HG03039 (cell line): ENCODE data around the gene MGA.

Experiments used
- ATAC-seq: cut with Tn5 transposase; IDR thresholded peaks from one replicate; pipeline ENCODE4 v1.9.1; 2021; ENCODE audit warnings: mild to moderate bottlenecking, moderate library complexity; ENCODE audit not compliant: unreplicated experiment

Gene MGA

DNA sequence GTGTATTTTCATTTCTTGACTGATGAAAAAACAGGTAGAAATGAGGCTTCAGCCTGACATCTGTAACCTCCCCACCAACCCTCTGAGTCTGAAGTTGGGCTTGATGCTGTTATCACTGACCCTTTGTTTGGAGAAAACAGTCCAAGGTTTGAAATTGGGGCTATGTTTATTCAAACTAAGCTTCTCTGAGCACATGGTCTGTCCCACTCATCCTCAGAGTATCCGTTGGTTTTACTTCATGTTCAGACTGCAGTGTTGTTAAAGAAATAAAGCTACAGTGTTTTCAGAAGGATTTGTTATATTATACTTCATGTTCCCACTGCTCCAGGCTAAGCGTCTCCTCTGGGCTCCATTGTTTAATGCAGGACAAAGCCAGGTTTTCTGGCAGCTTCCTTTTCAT, 120.1 kb downstream of the MGA start:
- ATAC-seq: no peak

DNA sequence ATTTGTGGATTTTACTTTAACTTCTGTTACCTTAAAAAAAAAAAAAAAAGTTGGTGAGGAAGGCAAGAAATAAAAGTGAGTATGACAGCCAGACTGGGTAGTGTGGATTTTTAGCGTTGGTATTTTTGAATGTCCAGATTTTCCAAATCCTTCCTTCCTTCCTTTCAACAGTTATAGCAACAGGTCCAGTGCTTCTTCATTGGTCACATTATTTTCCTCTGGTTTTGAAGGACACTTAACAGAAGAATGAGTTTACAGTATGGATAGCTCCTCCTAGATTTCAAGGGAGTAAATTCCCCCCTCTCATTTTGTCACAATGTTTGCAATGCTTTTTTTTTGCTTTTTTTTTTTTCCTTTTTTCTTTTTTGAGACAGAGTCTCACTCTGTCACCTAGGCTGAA, 120.5 kb downstream of the MGA start:
- no peak for ATAC-seq

DNA sequence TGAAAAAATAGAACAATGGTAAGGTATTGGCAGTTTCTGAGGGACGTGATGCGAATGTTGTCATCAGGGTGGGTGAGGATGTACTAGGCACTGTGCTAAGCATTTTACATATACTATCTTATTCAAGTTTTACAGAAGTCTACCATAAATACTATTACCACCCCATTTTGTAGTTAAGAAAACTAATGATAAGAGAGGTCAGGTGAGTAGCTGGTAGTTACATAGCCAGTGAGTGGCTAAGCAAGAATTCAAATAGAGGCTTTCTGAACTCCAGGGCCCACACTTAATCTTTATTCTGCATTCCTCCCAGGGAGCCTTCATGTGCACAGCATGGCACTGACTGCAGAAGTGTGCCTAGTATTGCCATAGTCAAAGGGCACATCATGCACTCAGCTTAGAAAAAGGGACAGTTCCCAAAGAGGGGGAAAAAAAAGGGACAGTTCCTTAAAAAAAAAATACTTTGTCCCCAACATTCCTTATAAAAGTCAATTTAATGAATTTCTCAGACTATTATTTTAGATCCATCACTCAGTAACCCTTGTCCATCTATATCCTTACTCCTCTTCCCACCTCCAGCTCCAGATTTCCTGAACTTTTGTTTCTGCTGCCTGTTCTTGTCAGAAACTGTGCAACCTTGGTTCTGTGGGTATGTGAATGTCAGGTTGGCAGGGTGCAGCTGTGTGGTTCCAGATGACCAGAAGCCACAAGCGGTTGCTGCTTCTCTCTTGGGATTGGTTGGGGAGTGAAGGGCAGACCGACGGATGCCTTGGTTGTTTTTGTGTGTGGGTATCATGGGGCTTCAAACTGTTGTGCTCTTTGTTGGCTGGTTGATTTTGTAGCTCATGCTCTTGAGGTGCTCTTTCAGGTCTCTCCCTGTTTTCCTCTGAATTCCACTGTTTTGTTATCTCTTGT, 122.4 kb downstream of the MGA start:
- ATAC-seq: no peak

DNA sequence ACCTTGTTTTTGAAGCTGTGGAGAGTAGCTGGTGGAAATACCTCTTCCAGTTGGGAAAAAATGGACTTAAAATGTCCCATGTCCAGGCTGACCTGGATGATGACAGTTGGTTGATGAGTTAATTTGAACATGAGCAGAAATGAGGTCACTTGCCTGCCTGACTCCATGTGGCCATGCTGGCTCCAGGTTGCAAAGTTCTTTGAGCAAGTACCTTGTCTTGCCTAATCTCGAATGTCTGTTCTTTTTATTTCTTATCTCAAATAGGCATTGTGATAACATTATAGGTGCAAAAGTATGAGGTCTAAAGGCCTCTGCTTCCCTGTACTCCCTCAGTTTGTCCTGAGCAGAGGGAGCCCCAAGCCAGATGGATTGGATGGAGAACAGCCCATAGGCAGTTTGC, 123.1 kb downstream of the MGA start:
- no peak for ATAC-seq

DNA sequence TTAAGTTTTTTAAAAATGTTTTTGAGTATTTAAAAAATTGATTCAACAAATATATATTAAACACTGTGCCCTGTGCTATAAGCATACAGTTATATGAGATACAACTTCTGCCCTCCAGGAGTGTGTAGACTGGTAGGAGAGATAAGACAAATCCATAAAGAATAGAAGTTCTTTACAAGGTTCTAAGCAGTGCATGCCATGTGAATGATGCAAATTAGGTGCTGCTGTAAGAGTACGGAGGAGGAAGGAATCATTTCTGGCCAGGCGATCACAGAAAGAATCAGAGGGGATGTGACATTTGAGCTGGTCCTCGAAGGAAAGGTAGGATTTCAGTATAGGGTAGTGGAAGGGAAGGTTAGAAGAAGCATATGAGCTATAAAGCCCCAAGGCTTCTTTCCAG, 128.1 kb downstream of the MGA start:
- ATAC-seq: no peak

DNA sequence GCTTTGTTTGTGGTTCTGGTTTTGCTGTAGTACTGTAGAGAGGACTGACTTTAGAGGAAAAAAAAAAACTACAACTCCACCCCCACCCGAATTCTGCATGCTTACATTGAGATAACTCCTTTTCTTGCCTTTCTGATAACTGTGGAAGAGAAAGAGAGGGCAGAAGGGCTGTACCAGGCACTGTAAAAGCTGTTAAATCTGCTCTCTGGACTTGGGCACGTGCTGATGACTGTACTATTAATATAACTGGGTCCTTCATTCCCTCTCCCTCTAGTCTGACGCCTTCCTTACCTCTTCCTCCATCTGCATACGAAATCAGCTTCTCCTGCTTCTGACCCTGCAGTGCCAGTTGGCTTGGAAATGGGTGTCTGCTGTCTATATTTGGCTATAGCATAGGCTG, 129.0 kb downstream of the MGA start:
- no peak for ATAC-seq

DNA sequence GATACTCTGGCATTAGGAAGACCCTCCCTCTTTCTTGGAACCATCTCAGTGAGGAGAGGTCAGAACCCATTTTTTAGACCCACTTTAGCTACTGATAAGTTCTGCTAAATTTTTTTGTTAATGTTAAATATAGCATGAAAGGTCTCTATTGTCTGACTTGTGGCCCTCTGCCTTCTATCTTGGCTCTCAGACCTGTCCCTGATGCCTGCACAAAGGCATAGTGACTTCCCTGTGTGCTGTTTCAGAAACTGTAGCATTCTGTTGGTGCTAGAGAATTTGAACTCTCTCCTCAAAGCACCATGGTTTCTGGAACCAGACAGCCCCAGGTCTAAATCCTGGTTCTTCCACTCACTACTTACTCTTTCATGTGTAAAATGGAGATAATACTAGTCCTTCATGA, 129.5 kb downstream of the MGA start:
- ATAC-seq: no peak

DNA sequence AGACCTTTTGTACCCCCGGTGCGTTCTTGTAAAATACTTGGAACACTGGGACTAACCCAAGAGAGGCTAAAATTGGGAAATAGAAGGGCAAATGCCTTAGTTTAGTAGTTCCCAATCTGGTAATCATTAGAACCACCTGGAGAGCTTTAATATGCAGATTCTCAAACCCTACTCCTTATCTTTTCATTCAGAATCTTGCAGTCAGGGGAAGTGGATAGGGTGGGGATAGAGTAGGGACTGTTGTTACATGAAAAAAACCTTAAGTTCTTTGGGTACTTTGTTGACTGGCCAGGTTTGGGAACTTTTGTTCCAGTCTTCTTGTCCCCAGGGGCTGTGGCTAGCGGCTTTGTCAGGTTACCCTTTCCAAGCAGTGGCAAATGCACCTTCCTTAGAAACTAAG, 130.0 kb downstream of the MGA start:
- ATAC-seq: no peak

DNA sequence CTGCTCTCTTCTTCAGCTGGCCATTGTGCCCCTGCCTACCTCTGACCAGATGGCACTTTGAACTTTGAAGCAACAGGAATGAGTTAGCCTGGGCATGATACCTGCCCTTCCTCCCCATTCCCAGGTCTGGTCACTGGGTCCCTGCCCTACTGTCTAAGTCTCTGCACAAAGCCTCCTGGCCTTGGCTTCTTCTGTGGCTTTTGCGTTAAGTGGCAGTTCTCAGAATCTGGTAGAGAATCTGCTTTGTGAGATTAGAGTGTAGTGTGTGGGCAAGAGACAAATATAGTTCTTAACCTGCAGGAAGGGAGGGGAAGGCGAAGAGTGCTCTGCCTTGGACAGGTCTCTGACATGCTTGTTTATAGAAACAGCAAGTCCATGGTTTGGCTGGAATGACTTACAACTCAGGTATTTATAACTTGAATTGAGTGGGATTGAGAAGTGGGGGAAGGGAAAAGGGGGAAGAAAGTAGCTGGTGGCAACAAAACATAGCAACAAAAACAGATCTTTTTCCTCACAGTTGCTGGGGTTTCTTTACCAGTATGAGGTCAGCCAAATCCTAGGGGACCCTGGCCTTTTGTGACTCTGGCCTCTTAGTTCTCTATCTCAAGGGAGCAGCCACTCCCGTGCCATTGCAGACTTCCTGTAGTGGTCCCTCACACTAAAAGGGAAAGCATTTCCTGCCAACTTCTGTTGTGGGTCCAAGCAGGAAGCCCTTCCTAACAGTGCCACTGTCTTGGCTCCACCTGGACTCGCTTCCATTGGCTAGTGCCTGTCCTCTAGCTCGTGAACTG, 130.7 kb downstream of the MGA start:
- ATAC-seq: no peak

DNA sequence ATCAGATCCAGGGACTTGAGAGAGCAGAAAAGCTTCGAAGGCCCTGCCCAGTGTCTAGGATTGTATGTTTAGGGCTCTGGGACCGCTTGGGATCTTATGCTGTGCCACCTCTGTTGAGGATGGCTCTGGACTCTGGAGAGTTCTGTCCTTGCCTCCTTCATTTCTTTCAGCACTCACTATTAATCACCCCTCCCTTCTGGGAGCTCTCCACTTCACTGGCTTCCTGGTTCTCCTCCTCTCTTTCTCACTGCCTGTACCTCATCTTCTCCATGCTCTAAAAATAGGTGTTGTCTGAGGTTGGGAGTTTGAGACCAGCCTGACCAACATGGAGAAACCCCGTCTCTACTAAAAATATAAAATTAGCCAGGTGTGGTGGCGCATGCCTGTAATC, 131.3 kb downstream of the MGA start:
- ATAC-seq: no peak

DNA sequence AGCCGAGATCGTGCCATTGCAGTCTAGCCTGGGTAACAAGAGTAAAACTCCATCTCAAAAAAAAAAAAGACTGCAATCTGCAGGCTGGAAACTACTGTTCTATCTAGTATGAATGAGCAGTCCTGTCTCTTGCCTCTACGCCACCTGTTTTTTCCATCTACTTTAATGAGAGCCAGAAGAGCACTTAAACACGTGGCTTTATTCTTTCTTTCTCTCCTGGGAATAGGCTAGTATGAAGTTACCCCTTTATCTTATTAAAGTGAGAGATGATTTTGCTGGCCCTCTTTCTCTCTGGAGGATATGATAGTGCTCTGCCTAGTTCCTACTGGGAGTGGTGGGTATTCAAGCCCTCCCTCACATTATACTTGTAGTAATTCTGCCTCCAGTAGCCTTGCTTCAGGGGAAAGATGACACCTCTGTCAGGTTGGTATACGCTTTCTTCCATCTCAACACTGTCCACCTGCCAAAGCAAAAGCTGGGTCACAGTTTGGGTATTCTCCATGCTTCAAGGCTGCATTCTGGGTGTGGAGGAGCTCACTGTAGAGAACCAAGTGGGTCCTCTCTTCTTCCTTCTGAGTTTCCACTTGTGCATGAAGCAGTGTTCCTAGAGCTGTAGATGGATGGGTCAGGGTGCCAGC, 131.9 kb downstream of the MGA start:
- ATAC-seq: no peak

DNA sequence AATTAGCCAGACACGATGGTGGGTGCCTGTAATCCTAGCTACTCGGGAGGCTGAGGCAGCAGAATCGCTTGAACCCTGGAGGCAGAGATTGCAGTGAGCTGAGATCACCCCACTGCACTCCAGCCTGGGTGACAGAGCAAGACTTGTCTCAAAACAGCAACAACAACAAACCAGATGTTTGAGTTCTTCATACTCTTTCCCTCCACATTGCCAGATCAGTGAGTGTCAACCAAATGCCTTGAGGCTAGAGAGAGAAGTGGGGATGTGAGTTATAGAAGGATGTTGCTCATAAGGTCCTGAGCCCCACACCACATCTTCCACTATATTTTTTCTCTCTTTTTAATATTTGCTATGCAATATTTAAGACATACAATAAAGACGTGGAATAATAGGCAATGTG, 133.9 kb downstream of the MGA start:
- no peak for ATAC-seq

DNA sequence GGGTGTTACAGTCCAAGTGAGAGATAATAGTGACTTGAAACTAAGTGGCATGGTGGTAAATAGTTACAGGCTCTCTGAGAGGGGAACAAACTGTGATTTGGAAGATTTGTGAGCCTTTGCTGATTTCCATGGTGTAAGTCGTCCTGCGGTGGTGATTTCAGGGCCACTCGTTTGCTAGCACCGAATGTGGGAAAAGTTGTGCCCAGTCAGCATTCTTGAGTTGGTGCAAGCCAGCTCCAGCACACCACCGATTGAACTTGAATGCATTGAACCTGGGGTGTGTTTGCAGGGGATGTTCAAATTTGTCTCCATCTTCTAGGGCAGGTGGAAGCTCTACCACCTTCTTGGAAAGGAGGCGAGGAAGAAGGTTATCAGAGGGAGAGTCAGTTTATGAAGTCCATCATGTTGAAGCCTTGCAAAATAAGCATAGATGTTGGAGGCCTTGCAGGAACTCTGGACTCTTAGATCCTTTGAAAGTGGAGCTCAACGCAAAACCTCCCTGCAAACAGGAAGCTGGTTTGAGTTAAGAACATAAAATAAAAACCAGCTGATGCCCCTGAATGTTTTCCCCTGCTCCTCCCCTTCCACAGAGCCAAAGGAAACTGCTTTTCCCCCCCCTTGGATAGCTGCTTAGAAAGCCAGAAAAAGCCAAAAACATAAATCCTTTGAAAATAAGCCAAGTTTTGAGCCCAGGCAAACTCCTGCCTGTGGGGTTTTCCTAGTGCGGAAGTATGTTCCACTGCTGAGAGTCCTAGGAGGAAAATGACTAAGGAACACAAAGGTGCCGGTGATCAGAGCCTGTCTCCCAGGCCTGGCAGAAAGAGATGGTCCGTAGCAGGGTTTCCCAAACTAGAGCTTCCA, 136.0 kb downstream of the MGA start:
- ATAC-seq: no peak

DNA sequence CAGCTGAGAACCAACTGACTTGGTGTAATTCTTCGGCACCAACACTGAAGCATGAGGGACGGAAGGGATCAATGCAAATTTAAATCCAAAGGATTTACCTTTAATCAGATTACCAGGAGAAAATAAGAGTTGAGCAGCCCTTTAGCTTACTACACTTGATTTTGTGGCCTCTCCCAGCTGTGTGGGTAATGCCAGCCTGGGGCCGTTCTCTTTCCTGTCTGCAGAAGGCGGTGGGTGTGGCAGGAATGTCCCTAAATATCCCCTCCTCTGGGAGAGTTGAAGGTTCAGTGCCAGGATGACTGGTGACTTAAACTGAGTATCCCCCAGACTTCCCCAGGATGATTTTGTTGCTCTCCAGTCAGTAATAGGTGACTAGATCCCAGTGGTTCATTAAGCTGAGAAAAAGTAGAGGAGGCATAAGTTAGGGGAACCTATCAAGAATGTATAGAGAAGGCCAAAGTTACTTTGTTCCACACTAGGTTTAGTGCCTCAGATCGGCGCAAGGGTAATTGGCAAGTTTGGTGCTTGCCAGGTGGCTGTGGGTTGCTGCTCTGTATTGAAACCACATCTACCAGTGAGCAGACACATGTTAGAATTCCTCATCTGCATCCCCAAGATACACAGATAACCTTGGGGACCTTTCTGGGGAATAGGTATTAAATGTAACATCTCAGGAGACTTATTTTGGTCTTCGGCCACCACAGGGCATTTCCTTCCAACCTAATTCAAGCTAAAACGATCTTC, 137.2 kb downstream of the MGA start:
- ATAC-seq: no peak

DNA sequence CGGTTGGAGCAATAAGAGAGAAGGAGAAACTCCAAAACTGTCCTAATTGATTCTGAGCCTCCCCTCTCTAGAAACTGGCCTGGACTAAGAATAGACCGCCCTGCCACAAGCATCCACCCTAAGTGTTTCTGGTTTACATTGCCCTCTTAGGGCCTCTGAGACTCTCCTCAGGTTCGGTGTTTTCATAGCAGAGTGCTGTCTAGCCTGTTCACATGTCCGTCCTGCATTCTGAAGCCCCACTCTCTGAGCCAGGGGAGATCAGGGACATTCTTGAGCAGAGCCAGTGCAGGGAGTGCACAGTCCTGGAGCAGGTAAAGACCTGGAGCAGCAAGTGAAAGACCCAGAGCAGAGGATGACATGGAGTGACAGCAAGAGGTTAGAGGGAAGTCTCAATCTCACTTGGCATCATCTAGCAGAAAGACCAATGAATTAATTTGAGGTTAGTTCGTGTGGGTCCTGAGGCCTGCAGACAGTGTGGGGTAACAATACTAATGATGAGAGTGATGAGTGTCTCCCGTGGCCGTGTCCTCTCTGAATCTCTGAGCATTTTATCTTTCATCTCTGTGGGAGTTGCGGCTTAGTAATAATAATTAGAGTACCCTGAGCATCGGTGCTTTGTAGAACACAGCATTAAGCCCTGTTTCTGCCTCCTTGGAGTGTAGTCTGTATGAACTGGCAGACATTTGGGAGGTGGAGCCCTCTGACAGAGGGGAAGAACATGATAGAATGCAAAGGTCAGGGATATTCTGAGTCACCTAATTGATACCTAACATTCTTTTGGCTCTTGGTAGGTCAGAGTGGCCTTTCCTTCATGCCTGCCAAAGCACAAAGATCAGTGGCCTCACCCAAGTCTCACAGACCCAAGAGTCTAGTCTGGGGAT, 138.6 kb downstream of the MGA start:
- no peak for ATAC-seq

DNA sequence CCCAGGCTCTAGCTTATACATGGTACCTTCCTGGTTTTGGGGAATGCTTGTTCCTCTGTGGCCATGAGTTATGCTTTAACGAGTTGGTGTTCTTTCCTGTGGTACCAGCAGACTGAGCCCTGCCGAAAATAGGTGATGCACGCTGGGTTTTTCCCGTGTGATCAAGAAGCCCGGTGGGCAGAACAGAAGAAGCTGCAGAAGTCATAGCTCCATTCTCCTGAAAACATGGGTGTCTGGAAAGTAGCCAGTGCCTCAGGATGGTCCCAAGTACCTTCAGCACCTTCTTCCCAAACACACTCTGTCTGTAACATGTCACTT, 139.2 kb downstream of the MGA start:
- ATAC-seq: no peak

DNA sequence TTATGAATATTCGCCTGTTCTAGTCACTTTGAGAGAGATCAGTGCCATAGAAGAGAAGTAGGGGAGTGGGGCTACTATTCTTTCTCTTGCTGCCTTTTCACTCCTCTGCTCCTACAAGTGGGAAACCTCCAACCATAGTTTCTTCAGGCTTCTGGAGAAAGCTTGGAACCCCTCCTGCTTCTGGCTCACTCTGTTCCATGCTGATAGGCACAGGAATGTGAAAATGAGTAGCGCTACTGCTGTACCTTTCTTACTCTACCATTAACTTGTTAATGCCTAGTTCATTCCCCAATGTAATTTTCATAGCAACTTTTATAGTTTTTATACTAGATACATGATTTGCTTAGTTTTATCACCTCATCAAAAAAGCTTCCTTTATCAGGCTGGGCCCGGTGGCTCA, 141.0 kb downstream of the MGA start:
- no peak for ATAC-seq

DNA sequence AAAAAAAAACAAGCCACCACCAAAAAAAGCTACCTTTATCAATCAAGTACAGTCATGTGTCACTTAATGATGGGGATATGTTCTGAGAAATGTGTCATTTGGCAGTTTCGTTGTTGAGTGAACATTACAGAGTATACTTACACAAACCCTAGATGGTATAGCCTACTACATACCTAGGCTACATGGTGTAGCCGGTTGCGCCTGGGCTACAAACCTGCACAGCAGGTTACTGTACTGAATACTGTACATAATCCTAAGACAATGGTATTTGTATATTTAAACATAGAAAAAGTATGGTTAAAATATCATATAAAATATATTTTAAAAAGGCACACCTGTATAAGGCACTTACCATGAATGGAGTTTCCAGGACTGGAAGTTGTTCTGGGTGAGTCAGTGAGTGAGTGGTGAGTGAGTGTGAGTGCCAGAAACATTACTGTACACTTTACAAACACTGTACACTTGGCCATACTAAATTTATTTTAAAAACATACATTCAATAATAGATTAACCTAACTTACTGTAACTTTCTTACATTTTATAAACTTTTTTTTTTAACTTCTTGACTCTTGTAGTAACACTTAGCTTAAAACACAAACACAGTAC, 141.7 kb downstream of the MGA start:
- no peak for ATAC-seq

DNA sequence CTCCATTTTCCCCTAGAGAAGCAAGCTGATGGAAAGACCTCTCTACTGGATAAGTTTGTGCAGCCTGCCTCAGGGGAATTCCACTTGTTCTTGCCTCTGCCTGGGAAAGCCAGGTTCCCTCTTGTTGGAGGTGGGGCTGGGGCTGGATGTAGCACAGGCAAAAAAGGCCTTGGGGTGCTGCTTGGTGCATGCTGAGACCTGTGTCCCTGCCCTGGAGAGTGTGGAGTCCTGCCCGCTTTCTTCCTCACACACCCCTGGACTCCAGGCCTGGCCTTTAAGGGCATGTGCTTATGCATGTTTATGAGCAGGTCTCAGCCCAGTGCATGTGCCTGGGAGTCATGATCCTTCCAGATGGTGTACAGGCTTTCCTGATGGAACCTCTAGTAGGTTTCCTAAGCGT, 144.2 kb downstream of the MGA start:
- ATAC-seq: no peak
